Brain microvascular endothelial cell (primary cell): ENCODE data around the gene GRIK3.
"Not testable (repeated sequence)": the region's sequence is repeated elsewhere in the genome, so short reads cannot be mapped to it uniquely, and the experiment has no call there.

Experiments
- DNase-seq: peaks from one replicate; pipeline ENCODE4 v3.0.0-alpha.2; 2020
- H3K27ac ChIP-seq: fragments of 250-450 bp; sonication (Bioruptor Pico); 2 replicates; pipeline ENCODE4 v1.5.1; 2020; ENCODE audit warnings: mild to moderate bottlenecking, moderate library complexity
- H3K27me3 ChIP-seq: fragments of 250-450 bp; sonication (Bioruptor Pico); replicated peaks from 2 replicates; pipeline ENCODE4 v1.5.1; 2020; ENCODE audit warnings: mild to moderate bottlenecking
- H3K36me3 ChIP-seq: fragments of 250-450 bp; sonication (Bioruptor Pico); replicated peaks from 2 replicates; pipeline ENCODE4 v1.5.1; 2020; ENCODE audit warnings: mild to moderate bottlenecking
- H3K4me3 ChIP-seq: 2 replicates; pipeline ENCODE4 v1.5.1; 2011; ENCODE audit warnings: low read depth, mild to moderate bottlenecking, control low read depth, low read length, moderate library complexity
- in situ Hi-C: cut with HindIII; loops from 2 replicates; pipeline ENCODE4 v1.10.0; 2017; ENCODE audit warnings: low sequenced_read_pairs, low pct_ligation_motif_present
- TF ChIP-seq, protein P1 (sequence below): IDR thresholded peaks from 2 replicates; pipeline ENCODE4 v1.5.1; 2011; ENCODE audit warnings: low read depth, mild to moderate bottlenecking, moderate library complexity, low read length, control low read depth, inconsistent platforms; ENCODE audit errors: missing control alignments

Gene GRIK3

DNA sequence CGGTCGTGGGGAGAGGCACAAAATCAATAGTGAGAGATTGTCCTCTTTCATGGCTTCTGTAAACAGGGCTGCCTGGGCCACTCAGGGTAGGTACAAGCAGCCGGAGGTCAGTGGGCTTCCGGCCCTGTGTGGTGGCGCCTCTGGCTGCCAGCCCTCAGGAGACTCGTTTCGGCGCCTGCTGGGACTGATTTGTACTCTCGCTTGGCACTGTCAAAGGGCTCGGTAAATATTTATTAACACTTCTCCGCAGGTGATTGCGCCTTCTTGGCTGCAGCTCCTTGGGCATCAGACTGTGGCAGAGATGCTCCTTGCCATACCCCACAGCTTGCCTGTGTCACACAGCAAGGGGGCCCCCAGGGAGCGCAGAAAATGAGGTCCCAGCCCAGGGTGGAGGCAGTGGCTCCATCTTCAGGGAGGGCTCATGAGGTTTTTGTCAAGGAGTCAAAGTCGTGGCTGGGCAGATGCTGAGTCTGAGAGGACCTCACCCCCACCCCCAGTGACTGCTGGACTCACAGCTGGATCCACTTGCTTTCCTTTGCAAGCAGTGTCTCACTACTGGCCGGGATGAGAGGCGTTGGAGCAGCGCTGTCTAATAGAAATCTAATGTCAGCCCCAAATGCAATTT lies 262.5 kb downstream of the GRIK3 start:
- Histone ChIP-seq H3K4me3 (no peak overlapping the region), H3K27ac (no peak overlapping the region), H3K36me3 (no peaks in the 10 kb centered on the region), H3K27me3 (no peaks in the 10 kb centered on the region)
- in situ Hi-C loops, result no loop called here
- TF ChIP-seq, protein P1, sequence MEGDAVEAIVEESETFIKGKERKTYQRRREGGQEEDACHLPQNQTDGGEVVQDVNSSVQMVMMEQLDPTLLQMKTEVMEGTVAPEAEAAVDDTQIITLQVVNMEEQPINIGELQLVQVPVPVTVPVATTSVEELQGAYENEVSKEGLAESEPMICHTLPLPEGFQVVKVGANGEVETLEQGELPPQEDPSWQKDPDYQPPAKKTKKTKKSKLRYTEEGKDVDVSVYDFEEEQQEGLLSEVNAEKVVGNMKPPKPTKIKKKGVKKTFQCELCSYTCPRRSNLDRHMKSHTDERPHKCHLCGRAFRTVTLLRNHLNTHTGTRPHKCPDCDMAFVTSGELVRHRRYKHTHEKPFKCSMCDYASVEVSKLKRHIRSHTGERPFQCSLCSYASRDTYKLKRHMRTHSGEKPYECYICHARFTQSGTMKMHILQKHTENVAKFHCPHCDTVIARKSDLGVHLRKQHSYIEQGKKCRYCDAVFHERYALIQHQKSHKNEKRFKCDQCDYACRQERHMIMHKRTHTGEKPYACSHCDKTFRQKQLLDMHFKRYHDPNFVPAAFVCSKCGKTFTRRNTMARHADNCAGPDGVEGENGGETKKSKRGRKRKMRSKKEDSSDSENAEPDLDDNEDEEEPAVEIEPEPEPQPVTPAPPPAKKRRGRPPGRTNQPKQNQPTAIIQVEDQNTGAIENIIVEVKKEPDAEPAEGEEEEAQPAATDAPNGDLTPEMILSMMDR, result no peak
- no peak for DNase-seq

DNA sequence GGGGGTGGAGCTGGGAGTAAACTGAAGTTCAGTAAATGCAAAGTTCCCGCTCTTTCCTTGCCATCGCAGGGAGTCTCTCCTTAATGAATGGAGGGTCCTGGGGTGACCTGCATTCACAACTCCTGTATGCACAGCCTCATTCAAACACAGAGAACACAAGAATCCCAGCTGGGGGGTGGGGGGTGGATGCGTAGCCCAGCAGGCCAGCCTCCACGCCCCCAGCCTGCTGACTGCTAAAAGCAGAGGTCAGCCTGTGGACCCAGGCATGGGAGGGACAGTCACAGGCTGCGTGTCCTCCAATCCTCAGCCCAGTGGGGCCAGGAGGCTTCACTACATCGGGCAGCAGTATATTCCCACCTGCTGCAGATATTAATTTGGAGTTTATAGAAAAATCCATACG lies 263.1 kb downstream of the GRIK3 start:
- Histone ChIP-seq H3K4me3 (no peak overlapping the region), H3K27me3 (no peaks in the 10 kb centered on the region), H3K36me3 (no peaks in the 10 kb centered on the region), H3K27ac (no peak overlapping the region)
- DNase-seq, result no peak
- TF ChIP-seq, protein P1, result no peak
- in situ Hi-C loops, result no loop called here

DNA sequence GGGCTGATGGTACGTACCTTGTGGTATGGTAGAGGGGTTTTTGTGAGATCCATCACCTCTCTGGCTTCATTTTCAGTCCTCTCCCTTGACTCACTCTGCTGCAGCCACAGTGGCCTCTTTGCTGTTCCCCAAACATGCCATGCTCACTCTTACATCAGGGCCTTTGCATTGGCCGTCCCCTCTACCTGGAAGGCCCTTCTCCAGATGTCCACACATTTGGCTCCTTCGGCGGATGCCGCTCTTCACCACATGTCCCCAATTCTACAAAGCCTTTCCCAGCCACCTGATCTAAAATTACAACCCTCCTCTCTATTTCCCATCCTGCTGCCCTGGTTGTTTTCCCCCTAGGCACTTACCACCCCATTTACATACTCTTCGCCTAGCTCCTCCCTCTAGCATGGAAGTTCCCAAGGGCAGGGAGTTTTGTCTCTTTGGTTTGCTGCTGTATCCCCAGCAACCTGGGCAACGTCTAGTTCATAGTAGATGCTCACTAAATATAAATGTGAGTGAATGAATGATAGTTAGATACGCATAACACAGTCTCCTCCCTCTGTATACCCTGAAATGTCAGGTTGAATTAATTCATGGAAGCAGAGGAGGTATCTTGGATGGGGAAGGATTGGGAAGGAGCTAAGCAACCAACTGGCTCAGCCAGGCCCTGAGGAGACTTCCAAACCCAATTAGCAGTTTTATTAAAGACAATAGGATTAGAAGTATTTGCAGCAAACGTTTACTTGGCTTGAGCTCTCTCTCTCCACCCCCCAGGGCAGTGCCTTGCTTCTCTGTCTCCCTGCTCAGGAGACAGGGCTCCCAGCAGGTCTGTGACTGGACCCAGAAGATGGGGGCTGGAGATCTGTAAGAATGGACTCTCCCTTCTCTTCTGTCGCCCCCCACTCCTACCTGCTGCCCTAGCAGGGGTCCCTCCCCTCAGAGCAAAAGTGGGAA lies 264.2 kb downstream of the GRIK3 start:
- H3K36me3 ChIP-seq, result no peaks in the 10 kb centered on the region
- TF ChIP-seq, protein P1, result no peak
- H3K27ac ChIP-seq, result no peak overlapping the region
- H3K4me3 ChIP-seq, result no peak overlapping the region
- no peak for DNase-seq
- no peaks in the 10 kb centered on the region for H3K27me3 ChIP-seq
- in situ Hi-C loops, result no loop called here

DNA sequence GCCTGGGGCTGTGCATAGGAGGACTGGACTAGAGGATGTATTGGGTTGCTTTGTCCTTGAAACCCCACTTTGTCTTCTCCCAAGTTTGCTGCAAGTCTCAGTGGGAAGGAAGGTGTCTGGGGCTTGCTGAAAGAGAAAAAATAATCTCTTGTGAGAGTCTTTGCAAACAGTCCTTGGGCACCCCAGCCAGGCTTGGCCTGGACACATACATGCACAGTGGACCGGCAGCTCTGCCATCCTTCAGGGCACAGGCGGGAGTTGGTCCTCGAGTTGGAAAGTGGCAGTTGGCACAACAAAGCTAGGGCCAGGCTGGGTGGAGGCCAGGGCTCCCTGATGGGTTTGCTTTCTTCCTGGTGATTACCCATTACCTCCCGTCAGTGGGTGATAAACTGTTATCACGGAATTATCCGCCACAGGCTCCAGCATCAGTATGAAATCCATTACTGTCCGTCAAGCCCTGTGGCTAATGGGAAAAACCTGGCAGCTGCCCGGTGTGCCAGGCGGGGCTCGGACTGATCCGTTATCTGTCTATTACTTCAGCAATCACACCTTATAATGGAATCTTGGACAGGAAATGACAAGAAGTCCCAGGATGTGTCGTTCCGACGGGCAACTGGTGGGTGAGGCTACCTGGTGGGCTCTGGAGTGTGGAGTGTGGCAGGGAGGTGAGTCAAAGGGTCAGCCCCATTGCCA lies 265.7 kb downstream of the GRIK3 start:
- H3K27me3 ChIP-seq, result no peaks in the 10 kb centered on the region
- TF ChIP-seq, protein P1, result no peak
- no peak overlapping the region for H3K4me3 ChIP-seq
- no peak for DNase-seq
- no peaks in the 10 kb centered on the region for H3K36me3 ChIP-seq
- in situ Hi-C loops, result no loop called here
- H3K27ac ChIP-seq, result no peak overlapping the region

DNA sequence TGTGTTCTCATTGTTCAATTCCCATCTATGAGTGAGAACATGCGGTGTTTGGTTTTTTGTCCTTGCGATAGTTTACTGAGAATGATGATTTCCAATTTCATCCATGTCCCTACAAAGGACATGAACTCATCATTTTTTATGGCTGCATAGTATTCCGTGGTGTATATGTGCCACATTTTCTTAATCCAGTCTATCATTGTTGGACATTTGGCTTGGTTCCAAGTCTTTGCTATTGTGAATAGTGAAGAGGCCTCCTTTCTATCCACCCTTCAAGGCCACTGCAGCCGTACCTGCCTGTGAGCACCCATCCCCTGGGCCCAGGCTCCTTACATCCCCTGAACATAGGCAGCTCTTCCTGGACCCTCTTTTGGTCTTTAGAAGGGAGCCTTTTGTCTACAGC lies 266.9 kb downstream of the GRIK3 start:
- H3K27me3 ChIP-seq, H3K27ac ChIP-seq: not testable (repeated sequence)

DNA sequence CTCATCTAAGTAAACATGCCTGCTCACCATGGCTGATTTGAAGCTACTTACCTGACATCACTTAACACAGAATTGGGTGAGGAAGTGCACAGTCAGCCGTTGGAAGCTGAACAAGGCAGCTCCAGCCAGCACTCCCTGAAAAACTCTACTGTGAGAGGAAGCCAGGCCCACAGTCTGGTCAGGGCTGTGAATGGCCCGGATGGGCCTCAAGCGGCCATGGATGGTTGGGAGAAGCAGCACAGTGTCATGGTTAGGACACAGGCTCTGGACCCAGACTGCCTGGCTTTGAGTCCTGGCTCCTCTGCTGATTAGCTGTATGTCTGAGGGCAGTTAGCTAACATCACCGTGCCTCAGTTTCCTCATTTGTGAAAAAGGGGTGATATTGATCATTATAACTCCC lies 267.8 kb downstream of the GRIK3 start:
- Histone ChIP-seq H3K27ac (no peak overlapping the region), H3K27me3 (no peaks in the 10 kb centered on the region), H3K36me3 (no peaks in the 10 kb centered on the region), H3K4me3 (no peak overlapping the region)
- no peak for DNase-seq
- in situ Hi-C loops, result no loop called here
- TF ChIP-seq, protein P1, result no peak

More for the DNA sequence above, 266.9 kb downstream of the GRIK3 start:
- in situ Hi-C loops, H3K36me3 ChIP-seq, DNase-seq, H3K4me3 ChIP-seq: not testable (repeated sequence)
